HCT116 (cell line): ENCODE measurements around the gene CLASP1.

Experiments used
- ATF3 ChIP-seq: IDR thresholded peaks from 2 replicates; pipeline ENCODE4 v1.6.1; 2012
- CTCF ChIP-seq, 3 experiments: fragments of 200-600 bp in 1 of 3; sonication (generic) in 1 of 3; IDR thresholded peaks in 2 of 3; conservative IDR thresholded peaks in 1 of 3; 2 replicates each; pipeline ENCODE4 v1.5.1; 2012 to 2017; ENCODE audit warnings: low read depth in 2 of 3, low read length in 2 of 3, antibody characterized with exemption in 1 of 3, borderline replicate concordance in 1 of 3, control low read depth in 1 of 3, mild to moderate bottlenecking in 1 of 3, mixed read lengths in 1 of 3, mixed run types in 1 of 3, moderate library complexity in 1 of 3; ENCODE audit not compliant: insufficient read depth in 1 of 3
- EGR1 ChIP-seq: IDR thresholded peaks from 2 replicates; pipeline ENCODE4 v1.6.1; 2012; ENCODE audit warnings: low read depth
- EZH2phosphoT487 ChIP-seq: fragments of 200-600 bp; IDR thresholded peaks from 2 replicates; pipeline ENCODE4 v1.6.1; 2018; ENCODE audit warnings: antibody characterized with exemption, borderline replicate concordance
- JUND ChIP-seq: IDR thresholded peaks from 2 replicates; pipeline ENCODE4 v1.6.1; 2012
- MAX ChIP-seq: IDR thresholded peaks from 2 replicates; pipeline ENCODE4 v1.6.1; 2012
- POLR2A ChIP-seq: IDR thresholded peaks from 2 replicates; pipeline ENCODE4 v1.7.0; 2011; ENCODE audit warnings: borderline replicate concordance; ENCODE audit not compliant: insufficient read depth, insufficient read length; ENCODE audit errors: extremely low read depth
- RAD21 ChIP-seq: IDR thresholded peaks from 2 replicates; pipeline ENCODE4 v1.6.1; 2012; ENCODE audit warnings: low read depth, mild to moderate bottlenecking
- REST ChIP-seq: IDR thresholded peaks from 2 replicates; pipeline ENCODE4 v1.6.1; 2012; ENCODE audit warnings: low read depth
- SIN3A ChIP-seq: IDR thresholded peaks from 2 replicates; pipeline ENCODE4 v1.6.1; 2012; ENCODE audit warnings: low read depth

- TF ChIP-seq ATF3 = no peak
- TF ChIP-seq CTCF (IDR thresholded peaks at IDR 0.05 in 2 of 3, conservative IDR thresholded peaks at IDR 0.05 in 1 of 3; ENCODE audit: borderline replicate concordance in 1 of 3, insufficient read depth in 1 of 3, low read depth in 2 of 3, low read length in 2 of 3) = no peak
- TF ChIP-seq POLR2A = no peak
- no peak for TF ChIP-seq RAD21
- TF ChIP-seq SIN3A = no peak
- TF ChIP-seq MAX = no peak
- no peak for TF ChIP-seq REST
- TF ChIP-seq JUND = no peak
- TF ChIP-seq EZH2phosphoT487 = no peak
- no peak for TF ChIP-seq EGR1
Observed at GRCh38 chr2:121625953-121626352, 23.3 kb downstream of the CLASP1 start.
